ELR (cell line): Measurements from ENCODE around the gene DLGAP1.

ENCODE experiments used
- DNase-seq: peaks from one replicate; pipeline ENCODE4 v3.0.0-alpha.2; 2015; ENCODE audit warnings: low read depth

DLGAP1 gene

DNA sequence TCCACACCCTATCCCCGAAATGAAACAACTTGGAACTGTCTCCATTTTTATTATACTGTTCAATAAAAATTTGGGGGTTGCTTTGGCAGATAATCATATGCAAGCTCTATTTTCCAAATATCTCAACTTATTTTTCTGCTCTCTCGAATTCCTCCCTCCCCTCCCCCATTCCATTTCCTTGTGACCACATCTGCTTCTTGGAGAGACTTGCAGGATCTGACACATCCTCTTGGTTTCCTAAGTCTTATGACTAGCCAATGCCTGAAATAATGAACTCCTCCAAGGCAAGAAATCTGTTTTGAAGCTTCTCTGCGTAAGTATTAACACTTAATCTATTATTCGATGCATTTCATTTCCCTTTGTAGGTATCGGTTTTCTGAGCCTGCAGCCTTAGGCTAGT, 989.1 kb downstream of the DLGAP1 start:
- peak; percentile 91 for DNase-seq

DNA sequence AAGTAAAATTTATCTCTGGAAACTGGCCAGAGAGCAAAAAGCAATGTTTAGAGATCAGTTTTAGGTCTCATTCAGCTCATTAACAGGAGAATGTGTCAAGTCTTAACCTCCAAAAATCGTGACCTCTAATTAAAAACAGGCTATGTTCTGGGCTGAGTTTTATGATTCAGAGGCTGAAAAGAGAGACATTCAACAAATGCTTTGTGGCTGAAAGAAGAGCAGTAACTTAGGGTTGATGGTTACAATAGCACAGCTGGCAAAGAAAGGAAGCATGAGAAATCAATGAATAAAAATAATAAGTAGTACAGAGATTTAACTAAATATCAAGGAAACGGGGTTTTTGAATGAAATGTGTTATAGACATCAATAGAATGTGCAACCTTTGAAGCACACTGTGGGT, 992.1 kb downstream of the DLGAP1 start:
- DNase-seq: peak; percentile 29

DNA sequence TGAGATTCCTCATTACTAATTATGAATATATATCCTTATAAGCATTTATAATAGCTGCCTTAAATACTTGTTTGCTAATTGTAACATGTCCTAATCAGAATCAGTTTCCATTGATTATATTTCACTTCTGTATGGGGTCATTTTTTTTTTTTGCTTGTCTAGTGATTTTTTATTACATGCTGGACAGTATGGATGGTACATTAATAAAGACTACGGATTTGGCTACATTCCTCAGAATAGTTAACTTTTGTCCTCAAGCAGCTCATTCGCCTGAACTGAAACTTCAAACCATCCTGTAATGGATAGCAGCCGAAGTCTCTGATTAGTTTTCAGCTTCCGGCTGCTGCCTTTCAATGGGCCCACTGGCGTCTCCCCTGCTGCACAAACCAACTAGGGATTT, 993.4 kb downstream of the DLGAP1 start:
- DNase-seq: no peak

DNA sequence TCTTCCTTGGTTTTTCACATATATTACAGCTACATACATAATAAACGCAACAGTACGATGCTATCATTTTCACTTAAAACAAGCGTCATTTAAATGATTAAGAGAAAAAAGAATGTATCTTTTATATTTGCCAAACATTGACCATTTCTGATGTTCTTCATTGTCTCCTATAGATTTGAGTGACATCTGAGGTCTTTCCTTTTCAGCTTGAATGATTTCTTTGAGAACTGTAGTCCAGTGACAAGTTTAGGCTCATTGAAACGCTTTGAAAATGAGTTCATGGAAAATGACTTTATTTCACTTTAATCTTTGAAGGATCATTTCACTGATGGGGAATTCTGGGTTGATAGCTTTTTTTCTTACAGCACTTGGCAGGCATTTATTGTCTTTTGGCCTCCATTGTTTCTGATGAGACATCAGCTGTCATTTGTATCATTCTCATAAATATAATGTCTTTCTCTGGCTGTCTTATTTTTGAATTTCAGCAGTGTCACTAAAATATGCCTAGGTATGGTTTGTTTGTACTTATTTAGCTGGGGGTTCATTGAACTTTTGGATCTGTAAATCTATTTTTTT, 994.2 kb downstream of the DLGAP1 start:
- DNase-seq: no peak

- peak; percentile 87 for DNase-seq
Observed at GRCh38 chr18:3458952-3459853, 995.9 kb downstream of the DLGAP1 start.

- peak; percentile 48 for DNase-seq
Observed at GRCh38 chr18:3458378-3458777, 996.7 kb downstream of the DLGAP1 start.

- no peak for DNase-seq
Observed at GRCh38 chr18:3457261-3457724, 997.8 kb downstream of the DLGAP1 start.

GRCh38 chr18:3456686-3457069, 998.4 kb downstream of the DLGAP1 start:
- DNase-seq: no peak

- peak; percentile 67 for DNase-seq
Observed at GRCh38 chr18:3455907-3456685, 999.0 kb downstream of the DLGAP1 start.

GRCh38 chr18:3455090-3455635, 999.9 kb downstream of the DLGAP1 start:
- no peak for DNase-seq

DNA sequence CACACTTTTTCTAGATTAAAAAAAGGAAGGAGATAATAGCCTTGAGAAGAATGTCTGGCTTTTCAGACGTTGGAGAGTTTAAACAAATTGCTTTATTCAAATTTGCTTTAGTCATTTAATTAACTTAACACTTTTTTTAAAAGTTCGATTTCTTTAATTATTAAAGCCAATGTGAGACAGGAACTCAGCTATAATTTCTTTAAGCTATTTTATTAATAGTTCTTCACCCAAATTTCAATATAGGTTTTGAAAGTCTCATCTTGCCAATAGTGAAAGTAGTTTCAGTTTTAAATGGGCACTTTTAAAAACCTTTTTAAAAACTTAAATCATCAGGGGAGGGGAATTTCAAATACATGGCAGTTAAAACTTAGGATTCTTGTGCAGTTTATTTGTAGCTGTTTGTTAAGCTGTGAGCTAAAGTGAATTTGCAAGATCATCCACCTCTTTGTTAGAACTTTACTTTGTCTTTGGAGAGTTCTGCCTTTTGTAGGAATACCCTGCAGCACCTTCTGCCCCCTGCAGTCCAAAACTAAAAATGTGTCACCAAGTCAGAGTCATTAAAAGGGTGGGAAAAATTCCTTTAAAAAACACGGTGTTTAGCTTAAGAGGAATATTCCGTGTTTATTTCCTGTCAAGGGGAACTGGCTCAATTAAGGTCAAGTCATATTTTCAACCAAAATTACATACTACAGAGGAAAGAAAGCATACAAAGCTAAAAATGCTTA, 1000.6 kb downstream of the DLGAP1 start:
- peak; percentile 75 for DNase-seq

GRCh38 chr18:3453540-3454364, 1001.4 kb downstream of the DLGAP1 start:
- peak; percentile 92 for DNase-seq

- peak; percentile 44 for DNase-seq
Observed at GRCh38 chr18:3452750-3453539, 1002.2 kb downstream of the DLGAP1 start.

DNA sequence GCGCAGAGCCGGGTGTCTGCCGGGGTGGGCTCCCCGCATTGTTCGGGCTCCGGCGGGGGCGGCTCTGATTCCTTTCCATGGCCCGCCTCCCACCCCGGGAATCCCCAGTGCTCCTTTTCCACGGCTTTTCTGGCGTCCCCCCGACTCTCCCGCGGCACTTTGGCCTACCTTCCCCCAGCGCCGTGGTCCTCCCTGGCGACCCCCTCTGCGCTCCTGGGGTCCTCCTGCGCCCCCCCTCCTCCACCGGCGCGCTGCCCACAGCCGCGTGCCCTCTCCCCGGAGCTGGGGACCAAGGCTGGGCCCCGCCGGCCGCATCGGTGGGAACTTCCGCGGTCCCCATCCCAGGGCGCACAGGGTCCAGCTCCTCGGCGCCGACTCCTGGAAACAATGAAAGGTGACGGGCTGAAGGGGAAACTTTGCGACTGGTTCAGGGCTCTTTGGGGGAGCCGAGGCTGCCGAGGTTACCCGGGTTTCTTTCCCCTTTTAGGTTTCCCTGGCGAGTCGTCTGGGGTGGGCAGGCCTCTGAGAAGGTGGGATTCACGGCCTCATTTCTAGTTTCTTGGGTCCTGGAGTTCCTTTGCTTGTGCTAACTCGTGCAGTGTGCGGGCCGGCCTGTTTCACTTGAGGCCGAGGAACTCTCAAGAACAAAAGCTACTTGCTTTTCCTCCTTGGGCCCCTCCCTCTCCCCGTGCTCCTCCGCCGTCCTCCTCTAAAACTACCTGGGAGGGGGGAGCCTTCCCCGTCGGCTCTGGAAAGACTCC, 1002.9 kb downstream of the DLGAP1 start:
- peak; percentile 68 for DNase-seq

DNA sequence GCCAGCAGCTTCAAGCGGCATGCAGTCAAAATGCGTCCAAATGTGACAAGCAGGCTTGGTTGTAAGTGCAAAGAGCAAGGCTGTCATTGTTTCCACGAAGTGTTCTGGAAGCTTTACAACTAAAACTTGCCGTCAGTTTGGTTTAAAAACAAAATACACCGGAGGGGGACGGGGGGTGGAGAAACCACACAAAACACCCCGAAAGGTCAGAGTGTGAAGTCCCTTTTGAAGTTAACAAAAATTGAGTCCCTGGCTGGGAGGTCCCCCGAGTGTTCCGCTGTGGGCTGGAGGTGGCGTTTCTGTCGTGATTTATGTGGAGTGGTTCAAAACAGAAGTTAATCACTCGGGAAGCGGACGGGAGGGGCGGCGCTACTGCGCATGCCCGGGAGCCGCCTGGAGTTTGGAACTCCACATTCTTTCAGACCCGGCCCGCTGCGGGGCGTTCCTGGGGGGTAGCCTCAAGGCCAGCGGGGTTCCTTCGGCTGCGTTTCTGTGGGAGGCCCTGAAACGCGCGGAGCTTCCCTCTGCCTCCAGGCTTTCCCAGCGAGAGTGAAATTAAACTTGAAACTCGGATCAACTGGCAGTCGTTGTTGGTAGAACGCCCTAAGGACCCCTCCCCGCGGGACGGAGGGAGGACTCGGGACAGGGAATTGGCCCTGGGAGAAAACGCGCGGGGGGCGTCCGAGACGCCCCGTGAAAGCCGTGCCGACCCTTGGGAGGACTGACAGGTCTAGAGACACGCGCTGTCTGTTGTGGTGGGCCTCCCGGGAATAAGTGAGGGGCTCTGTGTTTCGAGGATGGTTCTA, 1003.7 kb downstream of the DLGAP1 start:
- peak; percentile 93 for DNase-seq

GRCh38 chr18:3450799-3451182, 1004.3 kb downstream of the DLGAP1 start:
- no peak for DNase-seq

GRCh38 chr18:3450012-3450798, 1004.9 kb downstream of the DLGAP1 start, which contains the start of gene TGIF1:
TSS of gene TGIF1 (plus strand) at chr18:3450172. CDS start at chr18:3450490, 318 bp downstream.
- DNase-seq: peak; percentile 78
